ENCODE results near the gene POC5. TPM values are rescaled to one million over a fixed set of nuclear protein-coding genes. Genes with fewer than 3 reads are reported as not detected.
"Not testable (repeated sequence)": the region's sequence is repeated elsewhere in the genome, so short reads cannot be mapped to it uniquely, and the experiment has no call there.

The POC5 gene
- total and polyA plus RNA-seq, 9 donors = 8.3 to 14.4 (median 12.1) TPM

- WGBS, 3 donors = 96 to 100% (median 100%) methylated on average over 1 of the region's 1 CpG
- no peaks in the 10 kb centered on the region for H3K9me3 ChIP-seq
- H3K4me3 ChIP-seq = no peak overlapping the region
- DNase-seq = no peak
- H3K27ac ChIP-seq = no peak overlapping the region
- no peaks in the 10 kb centered on the region for H3K27me3 ChIP-seq
- TF ChIP-seq CTCF (IDR thresholded peaks at IDR 0.05) (no peak), EP300 (IDR thresholded peaks at IDR 0.05) (no peak), POLR2A (IDR thresholded peaks at IDR 0.05) (no peak)
- no peaks in the 10 kb centered on the region for H3K4me1 ChIP-seq (ENCODE audit: insufficient read depth)
- intact Hi-C loops (cut with DNase I) = no loop called here
- H3K36me3 ChIP-seq = no peaks in the 10 kb centered on the region
These were observed 16.5 kb upstream of the POC5 start for GRCh38 chr5:75733767-75734166.

GRCh38 chr5:75731515-75731914 lies 14.3 kb upstream of the POC5 start:
- H3K27me3 ChIP-seq; H3K4me3 ChIP-seq; H3K36me3 ChIP-seq; H3K4me1 ChIP-seq (ENCODE audit: insufficient read depth); H3K27ac ChIP-seq; intact Hi-C loops (cut with DNase I); H3K9me3 ChIP-seq; DNase-seq: not testable (repeated sequence)
- WGBS, 3 donors = 88 to 97% (median 95%) methylated on average over 4 of the region's 4 CpGs

- WGBS, 3 donors = 56 to 66% (median 57%) methylated on average over 3 of the region's 3 CpGs
- no peaks in the 10 kb centered on the region for H3K27me3 ChIP-seq
- intact Hi-C loops (cut with DNase I) = no loop called here
- H3K27ac ChIP-seq = no peak overlapping the region
- TF ChIP-seq EP300 (IDR thresholded peaks at IDR 0.05) (no peak), CTCF (IDR thresholded peaks at IDR 0.05) (no peak), POLR2A (IDR thresholded peaks at IDR 0.05) (no peak)
- H3K4me3 ChIP-seq = no peak overlapping the region
- H3K4me1 ChIP-seq (ENCODE audit: insufficient read depth) = no peaks in the 10 kb centered on the region
- no peaks in the 10 kb centered on the region for H3K36me3 ChIP-seq
- no peak for DNase-seq
- no peaks in the 10 kb centered on the region for H3K9me3 ChIP-seq
These were observed 12.1 kb upstream of the POC5 start for GRCh38 chr5:75729321-75729720.

- intact Hi-C loops (cut with DNase I) = no loop called here
- Histone ChIP-seq H3K4me3 (no peak overlapping the region), H3K36me3 (no peaks in the 10 kb centered on the region), H3K27me3 (no peaks in the 10 kb centered on the region), H3K9me3 (no peaks in the 10 kb centered on the region), H3K27ac (no peak overlapping the region), H3K4me1 (ENCODE audit: insufficient read depth) (no peaks in the 10 kb centered on the region)
- no peak for DNase-seq
- no peak for TF ChIP-seq CTCF (IDR thresholded peaks at IDR 0.05)
- TF ChIP-seq POLR2A (IDR thresholded peaks at IDR 0.05) = no peak
- no peak for TF ChIP-seq EP300 (IDR thresholded peaks at IDR 0.05)
- 59 to 75% (median 59%) methylated on average over 2 of the region's 2 CpGs for WGBS, 3 donors
These were observed 10.7 kb upstream of the POC5 start for GRCh38 chr5:75727931-75728330.

GRCh38 chr5:75726224-75726623 lies 9.0 kb upstream of the POC5 start:
- H3K4me3 ChIP-seq; intact Hi-C loops (cut with DNase I); DNase-seq; H3K9me3 ChIP-seq; H3K27ac ChIP-seq; H3K27me3 ChIP-seq; H3K36me3 ChIP-seq; H3K4me1 ChIP-seq (ENCODE audit: insufficient read depth): not testable (repeated sequence)

- Histone ChIP-seq H3K36me3 (no peaks in the 10 kb centered on the region), H3K27ac (no peak overlapping the region), H3K4me1 (ENCODE audit: insufficient read depth) (no peaks in the 10 kb centered on the region), H3K4me3 (no peak overlapping the region), H3K9me3 (no peaks in the 10 kb centered on the region), H3K27me3 (no peaks in the 10 kb centered on the region)
- 87 to 94% (median 94%) methylated on average over 1 of the region's 1 CpG for WGBS, 3 donors
- DNase-seq = no peak
- intact Hi-C loops (cut with DNase I) = no loop called here
- TF ChIP-seq EP300 (IDR thresholded peaks at IDR 0.05) (no peak), CTCF (IDR thresholded peaks at IDR 0.05) (no peak), POLR2A (IDR thresholded peaks at IDR 0.05) (no peak)
These were observed 6.1 kb upstream of the POC5 start for GRCh38 chr5:75723378-75723777.

All from ovary (tissue), 9 donors.